Endodermal cell (in vitro differentiated cells): ENCODE data around the gene NR6A1. TPM values are rescaled to one million over a fixed set of nuclear protein-coding genes. Genes with fewer than 3 reads are reported as not detected.

Experiments
- DNase-seq: peaks from one replicate; pipeline ENCODE4 v3.0.0-alpha.2; 2017
- H3K27ac ChIP-seq: 2 replicates; pipeline ENCODE4 v1.5.1; 2013; ENCODE audit warnings: mild to moderate bottlenecking, low read depth, low read length, moderate library complexity
- H3K27me3 ChIP-seq: 2 replicates; pipeline ENCODE4 v1.6.1; 2013; ENCODE audit warnings: mild to moderate bottlenecking, low read length, moderate library complexity; ENCODE audit not compliant: insufficient read depth, control insufficient read depth, poor library complexity, severe bottlenecking
- H3K36me3 ChIP-seq: 2 replicates; pipeline ENCODE4 v1.7.0; 2013; ENCODE audit warnings: mild to moderate bottlenecking, low read length, moderate library complexity; ENCODE audit not compliant: control insufficient read depth, insufficient read depth
- H3K4me1 ChIP-seq: one replicate; pipeline ENCODE4 v1.7.0; 2013; ENCODE audit warnings: low read length; ENCODE audit not compliant: control insufficient read depth, insufficient read depth
- H3K4me3 ChIP-seq: 2 replicates; pipeline ENCODE4 v1.5.1; 2013; ENCODE audit warnings: mild to moderate bottlenecking, low read length, moderate library complexity
- H3K9ac ChIP-seq: 2 replicates; pipeline ENCODE4 v1.6.1; 2013; ENCODE audit warnings: mild to moderate bottlenecking, low read length, moderate library complexity; ENCODE audit not compliant: poor library complexity, severe bottlenecking; ENCODE audit errors: extremely low read depth
- H3K9me3 ChIP-seq: 2 replicates; pipeline ENCODE4 v1.6.1; 2013; ENCODE audit warnings: mild to moderate bottlenecking, low read length, moderate library complexity; ENCODE audit not compliant: control insufficient read depth
- H3K27ac Mint-ChIP-seq: 2 replicates; pipeline ENCODE4 v1.8.0; 2020; ENCODE audit warnings: mixed read lengths
- H3K27me3 Mint-ChIP-seq: 2 replicates; pipeline ENCODE4 v1.8.0; 2021; ENCODE audit warnings: mild to moderate bottlenecking, mixed read lengths; ENCODE audit not compliant: insufficient read depth
- H3K36me3 Mint-ChIP-seq: 2 replicates; pipeline ENCODE4 v1.8.0; 2020; ENCODE audit warnings: low read depth, mixed read lengths
- H3K4me1 Mint-ChIP-seq: 2 replicates; pipeline ENCODE4 v1.8.0; 2020; ENCODE audit warnings: mixed read lengths
- H3K4me3 Mint-ChIP-seq: 2 replicates; pipeline ENCODE4 v1.8.0; 2020; ENCODE audit warnings: mild to moderate bottlenecking, moderate library complexity, mixed read lengths
- H3K9me3 Mint-ChIP-seq: 2 replicates; pipeline ENCODE4 v1.8.0; 2020; ENCODE audit warnings: mild to moderate bottlenecking, mixed read lengths
- whole genome bisulfite sequencing, 2 experiments: methylation state at CpG; one replicate each; pipeline versions ENCODE4 v1.1.5 to v1.1.7; 2013; ENCODE audit warnings: missing lambda C conversion rate in 2 of 2, mixed read lengths in 1 of 2; ENCODE audit not compliant: insufficient coverage in 1 of 2, insufficient read length in 1 of 2; 5-methylcytosine and 5-hydroxymethylcytosine counted together
- total RNA-seq, 2 donors: library from RNA; stranded (reverse); fragmentation: NEBNext Ultra II Directional in 1 of 2; extraction: Animal tissue kit (Norgen Biotek cat#: 25700) in 1 of 2; gene quantifications; 2 replicates in 1 of 2; 3 replicates in 1 of 2; pipeline ENCODE4 v1.2.1, GENCODE V29; 2021
- TF ChIP-seq, protein P1 (sequence below): fragments of 200-600 bp; sonication (generic); conservative IDR thresholded peaks from 2 replicates; pipeline ENCODE4 v1.5.0; 2021; ENCODE audit warnings: antibody characterized with exemption, mild to moderate bottlenecking

NR6A1 gene
- total RNA-seq, 2 donors from 2014 or later = 168 to 206 TPM

- no peaks in the 10 kb centered on the region for H3K27me3 ChIP-seq
- no peaks in the 10 kb centered on the region for H3K9me3 ChIP-seq
- TF ChIP-seq, protein P1, sequence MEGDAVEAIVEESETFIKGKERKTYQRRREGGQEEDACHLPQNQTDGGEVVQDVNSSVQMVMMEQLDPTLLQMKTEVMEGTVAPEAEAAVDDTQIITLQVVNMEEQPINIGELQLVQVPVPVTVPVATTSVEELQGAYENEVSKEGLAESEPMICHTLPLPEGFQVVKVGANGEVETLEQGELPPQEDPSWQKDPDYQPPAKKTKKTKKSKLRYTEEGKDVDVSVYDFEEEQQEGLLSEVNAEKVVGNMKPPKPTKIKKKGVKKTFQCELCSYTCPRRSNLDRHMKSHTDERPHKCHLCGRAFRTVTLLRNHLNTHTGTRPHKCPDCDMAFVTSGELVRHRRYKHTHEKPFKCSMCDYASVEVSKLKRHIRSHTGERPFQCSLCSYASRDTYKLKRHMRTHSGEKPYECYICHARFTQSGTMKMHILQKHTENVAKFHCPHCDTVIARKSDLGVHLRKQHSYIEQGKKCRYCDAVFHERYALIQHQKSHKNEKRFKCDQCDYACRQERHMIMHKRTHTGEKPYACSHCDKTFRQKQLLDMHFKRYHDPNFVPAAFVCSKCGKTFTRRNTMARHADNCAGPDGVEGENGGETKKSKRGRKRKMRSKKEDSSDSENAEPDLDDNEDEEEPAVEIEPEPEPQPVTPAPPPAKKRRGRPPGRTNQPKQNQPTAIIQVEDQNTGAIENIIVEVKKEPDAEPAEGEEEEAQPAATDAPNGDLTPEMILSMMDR = no peak
- peak overlapping the region; percentile 100 for H3K27ac ChIP-seq
- 67 to 85% methylated on average over 4 of the region's 4 CpGs for WGBS, 2 experiments
- H3K9ac ChIP-seq = peak overlapping the region; percentile 73
- DNase-seq = no peak
- no peak overlapping the region for H3K27ac Mint-ChIP-seq
- H3K9me3 Mint-ChIP-seq = no peaks in the 10 kb centered on the region
- no peak overlapping the region for H3K4me3 Mint-ChIP-seq
- peaks cover 5% of the 10 kb centered on the region for H3K36me3 ChIP-seq
- peak overlapping the region; percentile 76 for H3K4me3 ChIP-seq
- peaks cover 34% of the 10 kb centered on the region for H3K4me1 Mint-ChIP-seq
- H3K27me3 Mint-ChIP-seq = no peaks in the 10 kb centered on the region
- H3K4me1 ChIP-seq = peaks cover 9% of the 10 kb centered on the region
- H3K36me3 Mint-ChIP-seq = no peaks in the 10 kb centered on the region
These were observed 109.8 kb downstream of the NR6A1 start for GRCh38 chr9:124661271-124661670.

GRCh38 chr9:124660341-124660801 lies 110.7 kb downstream of the NR6A1 start:
- no peaks in the 10 kb centered on the region for H3K27me3 Mint-ChIP-seq
- Histone ChIP-seq H3K36me3 (peaks cover 5% of the 10 kb centered on the region), H3K9me3 (no peaks in the 10 kb centered on the region), H3K4me1 (peaks cover 9% of the 10 kb centered on the region), H3K27ac (peak overlapping the region; percentile 100), H3K27me3 (no peaks in the 10 kb centered on the region), H3K4me3 (peak overlapping the region; percentile 76), H3K9ac (peak overlapping the region; percentile 73)
- TF ChIP-seq, protein P1 = no peak
- peaks cover 32% of the 10 kb centered on the region for H3K4me1 Mint-ChIP-seq
- H3K27ac Mint-ChIP-seq = peak overlapping the region; percentile 99
- no peaks in the 10 kb centered on the region for H3K9me3 Mint-ChIP-seq
- peak; percentile 66 for DNase-seq
- H3K4me3 Mint-ChIP-seq = peak overlapping the region; percentile 67
- WGBS, 2 experiments = 10 to 46% methylated on average over 9 to 11 of the region's 11 CpGs
- H3K36me3 Mint-ChIP-seq = no peaks in the 10 kb centered on the region

DNA sequence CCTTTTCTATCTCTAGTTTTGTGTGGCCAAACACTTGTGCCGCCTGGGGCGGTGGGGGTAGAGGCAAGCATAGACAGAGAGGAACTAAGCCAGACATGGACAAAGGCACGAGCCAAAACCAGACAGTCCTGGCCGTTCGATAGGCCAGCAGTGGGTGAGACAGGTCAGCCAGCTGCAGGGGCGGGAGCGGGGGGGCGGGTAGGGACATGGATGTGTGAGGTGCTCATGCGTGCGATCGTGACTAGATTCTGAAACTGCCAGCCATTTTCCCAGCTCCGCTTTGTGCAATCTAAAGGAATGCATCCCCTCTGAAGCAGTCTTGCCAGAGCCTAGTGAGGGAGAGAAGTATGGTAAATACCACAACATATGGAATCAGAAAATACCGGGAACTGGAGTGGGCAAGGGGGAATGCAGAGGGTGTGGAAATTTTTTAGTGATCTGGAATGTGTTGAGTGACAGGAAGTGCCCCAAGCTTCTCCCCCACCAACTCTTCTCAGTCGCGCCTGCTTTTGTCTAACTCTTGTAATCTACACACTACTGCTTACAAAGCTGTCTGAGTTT lies 111.9 kb downstream of the NR6A1 start:
- peak overlapping the region; percentile 76 for H3K4me3 ChIP-seq
- H3K9me3 Mint-ChIP-seq = no peaks in the 10 kb centered on the region
- TF ChIP-seq, protein P1 = no peak
- H3K27ac ChIP-seq = peak overlapping the region; percentile 100
- no peaks in the 10 kb centered on the region for H3K27me3 ChIP-seq
- 0 to 18% methylated on average over 2 to 15 of the region's 15 CpGs for WGBS, 2 experiments
- peak overlapping the region; percentile 73 for H3K9ac ChIP-seq
- H3K4me1 Mint-ChIP-seq = peaks cover 32% of the 10 kb centered on the region
- H3K27ac Mint-ChIP-seq = peak overlapping the region; percentile 99
- peak overlapping the region; percentile 67 for H3K4me3 Mint-ChIP-seq
- H3K36me3 Mint-ChIP-seq = no peaks in the 10 kb centered on the region
- H3K4me1 ChIP-seq = peaks cover 9% of the 10 kb centered on the region
- H3K9me3 ChIP-seq = no peaks in the 10 kb centered on the region
- H3K27me3 Mint-ChIP-seq = no peaks in the 10 kb centered on the region
- peak; percentile 84 for DNase-seq
- H3K36me3 ChIP-seq = peaks cover under 1% of the 10 kb centered on the region
